SK-N-MC (cell line): ENCODE measurements around the gene TMEM95.

Experiments used
- EZH2 ChIP-seq: fragments of 200-600 bp; sonication (generic); IDR thresholded peaks from one replicate; pipeline ENCODE4 v1.6.1; 2017; ENCODE audit warnings: antibody characterized with exemption
- POLR2AphosphoS5 ChIP-seq: IDR thresholded peaks from 2 replicates; pipeline ENCODE4 v1.6.1; 2012; ENCODE audit warnings: mild to moderate bottlenecking, low read depth, low read length, borderline replicate concordance

DNA sequence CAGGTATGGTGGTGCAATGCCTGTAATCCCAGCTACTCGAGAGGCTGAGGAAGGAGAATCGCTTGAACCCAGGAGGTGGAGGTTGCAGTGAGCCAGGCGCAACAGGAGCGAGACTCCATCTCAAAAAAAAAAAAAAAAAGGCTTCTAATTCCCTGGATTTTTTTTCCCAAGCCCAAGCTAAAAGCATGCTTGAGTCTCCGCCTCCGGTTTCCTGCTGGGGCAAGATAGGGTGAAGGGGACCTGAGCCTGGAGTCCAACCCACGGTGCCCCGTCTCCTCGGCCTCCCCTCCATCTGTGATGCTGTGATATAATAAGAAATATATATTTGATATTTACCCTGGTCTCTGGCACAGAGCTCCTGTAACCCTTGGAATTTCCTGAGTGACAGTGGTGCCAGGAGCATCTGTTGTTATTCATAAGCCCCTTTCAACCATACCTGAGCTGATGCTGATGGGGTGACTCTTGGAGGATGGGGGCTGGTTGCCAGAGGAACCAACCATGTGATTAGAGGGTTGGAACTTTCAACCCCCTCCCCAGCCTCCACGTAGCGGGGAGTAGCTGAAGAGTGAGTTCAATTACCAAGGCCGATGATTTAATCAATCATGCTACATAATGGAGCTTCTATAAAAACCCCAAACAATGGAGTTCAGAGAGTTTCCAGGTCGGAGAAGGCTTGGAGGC lies 13.1 kb downstream of the TMEM95 start:
- TF ChIP-seq POLR2AphosphoS5 (no peak), EZH2 (no peak)
